NCI-H1048 (cell line): ENCODE measurements around the gene BBC3.
"Not testable (repeated sequence)": the region's sequence is repeated elsewhere in the genome, so short reads cannot be mapped to it uniquely, and the experiment has no call there.

Source experiments
- DNase-seq: peaks from one replicate; lab custom pipeline; 2025; lab: John Stamatoyannopoulos, UW

BBC3 gene

GRCh38 chr19:47257411-47258169 lies 26.6 kb upstream of the BBC3 start:
- no peak for DNase-seq

GRCh38 chr19:47256693-47257410 lies 25.9 kb upstream of the BBC3 start:
- DNase-seq: peak; percentile 100

GRCh38 chr19:47255879-47256692 lies 25.1 kb upstream of the BBC3 start, which contains the start of gene CCDC9:
Gene CCDC9 (plus strand): TSS chr19:47256525. CDS start chr19:47258401, 1,876 bp downstream.
- peak; percentile 94 for DNase-seq

GRCh38 chr19:47253970-47254369 lies 23.0 kb upstream of the BBC3 start:
- DNase-seq: no peak

GRCh38 chr19:47253467-47253881 lies 22.5 kb upstream of the BBC3 start:
- DNase-seq: no peak

GRCh38 chr19:47253016-47253415 lies 22.0 kb upstream of the BBC3 start:
- not testable (repeated sequence) for DNase-seq

GRCh38 chr19:47247308-47247990 lies 16.4 kb upstream of the BBC3 start:
- no peak for DNase-seq

- peak; percentile 76 for DNase-seq
Observed at GRCh38 chr19:47243776-47244547, 13.0 kb upstream of the BBC3 start.

GRCh38 chr19:47243364-47243775 lies 12.4 kb upstream of the BBC3 start:
- DNase-seq: no peak

- DNase-seq: no peak
Observed at GRCh38 chr19:47241919-47242577, 11.0 kb upstream of the BBC3 start.

GRCh38 chr19:47240996-47241918 lies 10.3 kb upstream of the BBC3 start:
- peak; percentile 40 for DNase-seq

GRCh38 chr19:47240556-47240955 lies 9.6 kb upstream of the BBC3 start:
- DNase-seq: no peak

- no peak for DNase-seq
Observed at GRCh38 chr19:47239610-47240296, 8.8 kb upstream of the BBC3 start.

- no peak for DNase-seq
Observed at GRCh38 chr19:47239152-47239551, 8.2 kb upstream of the BBC3 start.

- DNase-seq: no peak
Observed at GRCh38 chr19:47236072-47236675, 5.2 kb upstream of the BBC3 start.

- DNase-seq: no peak
Observed at GRCh38 chr19:47232422-47233211, 1.6 kb upstream of the BBC3 start.

- peak; percentile 36 for DNase-seq
Observed at GRCh38 chr19:47231215-47232054, 436 bp upstream of the BBC3 start.
